Progenitor cell of endocrine pancreas (in vitro differentiated cells): Measurements from ENCODE around the gene SPTBN4. TPM values are rescaled to one million over a fixed set of nuclear protein-coding genes. Genes with fewer than 3 reads are reported as not detected.
A peak's percentile ranks its signal among the peaks of the same experiment; 100 is the strongest.
"Not testable (repeated sequence)": the region's sequence is repeated elsewhere in the genome, so short reads cannot be mapped to it uniquely, and the experiment has no call there.

ENCODE experiments used
- DNase-seq: peaks from one replicate; pipeline ENCODE4 v3.0.0; 2021; ENCODE audit warnings: low spot score; ENCODE audit not compliant: unreplicated experiment
- H3K27ac Mint-ChIP-seq: 2 replicates; pipeline ENCODE4 v1.8.0; 2021; ENCODE audit warnings: mild to moderate bottlenecking, moderate library complexity, mixed read lengths
- H3K27me3 Mint-ChIP-seq: 2 replicates; pipeline ENCODE4 v1.8.0; 2021; ENCODE audit warnings: mixed read lengths
- H3K36me3 Mint-ChIP-seq: 2 replicates; pipeline ENCODE4 v1.8.0; 2022; ENCODE audit warnings: mixed read lengths; ENCODE audit not compliant: insufficient read depth
- H3K4me1 Mint-ChIP-seq: 2 replicates; pipeline ENCODE4 v1.8.0; 2021; ENCODE audit warnings: low read depth, mixed read lengths
- H3K4me3 Mint-ChIP-seq: 2 replicates; pipeline ENCODE4 v1.8.0; 2021; ENCODE audit warnings: low read depth, mild to moderate bottlenecking, moderate library complexity, mixed read lengths
- H3K9me3 Mint-ChIP-seq: 2 replicates; pipeline ENCODE4 v1.8.0; 2021; ENCODE audit warnings: low read depth, mixed read lengths
- total RNA-seq: library from RNA; stranded (reverse); gene quantifications from 2 replicates; pipeline ENCODE4 v1.2.1, GENCODE V29; 2021
- TF ChIP-seq, protein P1 (sequence below): fragments of 200-600 bp; sonication (generic); IDR thresholded peaks from one replicate; pipeline ENCODE4 v1.5.0; 2021; ENCODE audit warnings: antibody characterized with exemption, mild to moderate bottlenecking; ENCODE audit not compliant: unreplicated experiment

SPTBN4 gene
- total RNA-seq, 1 donor from 2014 or later, result 3.1 TPM

DNA sequence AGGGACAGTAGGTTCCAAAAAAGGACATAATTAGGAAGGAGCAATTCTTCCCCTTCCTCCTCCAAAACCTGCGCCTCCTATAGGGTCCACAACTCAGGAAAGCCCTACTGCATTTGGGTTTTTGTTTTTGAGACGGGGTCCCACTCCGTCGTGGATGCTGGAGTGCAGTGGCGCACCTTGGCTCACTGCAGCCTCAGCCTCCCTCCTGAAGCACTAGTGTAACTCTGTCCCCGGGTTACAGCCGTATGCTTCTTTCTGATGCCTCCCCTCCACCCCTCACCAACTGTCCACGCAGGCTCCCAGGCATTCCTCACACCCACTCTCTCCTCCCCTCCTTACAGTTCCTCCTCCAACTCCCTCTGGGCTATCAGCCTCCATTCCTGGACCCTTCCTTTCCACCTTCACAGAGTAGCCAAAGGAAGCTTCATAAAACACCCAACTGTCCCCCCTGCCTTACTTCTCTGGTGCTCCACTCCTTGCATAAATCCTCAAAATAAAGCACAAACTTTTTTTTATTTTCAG is 20.5 kb upstream of the SPTBN4 start:
- H3K36me3 Mint-ChIP-seq, result peaks cover 4% of the 10 kb centered on the region
- H3K9me3 Mint-ChIP-seq, result no peaks in the 10 kb centered on the region
- no peaks in the 10 kb centered on the region for H3K27me3 Mint-ChIP-seq
- DNase-seq, result no peak
- no peak overlapping the region for H3K27ac Mint-ChIP-seq
- TF ChIP-seq, protein P1, sequence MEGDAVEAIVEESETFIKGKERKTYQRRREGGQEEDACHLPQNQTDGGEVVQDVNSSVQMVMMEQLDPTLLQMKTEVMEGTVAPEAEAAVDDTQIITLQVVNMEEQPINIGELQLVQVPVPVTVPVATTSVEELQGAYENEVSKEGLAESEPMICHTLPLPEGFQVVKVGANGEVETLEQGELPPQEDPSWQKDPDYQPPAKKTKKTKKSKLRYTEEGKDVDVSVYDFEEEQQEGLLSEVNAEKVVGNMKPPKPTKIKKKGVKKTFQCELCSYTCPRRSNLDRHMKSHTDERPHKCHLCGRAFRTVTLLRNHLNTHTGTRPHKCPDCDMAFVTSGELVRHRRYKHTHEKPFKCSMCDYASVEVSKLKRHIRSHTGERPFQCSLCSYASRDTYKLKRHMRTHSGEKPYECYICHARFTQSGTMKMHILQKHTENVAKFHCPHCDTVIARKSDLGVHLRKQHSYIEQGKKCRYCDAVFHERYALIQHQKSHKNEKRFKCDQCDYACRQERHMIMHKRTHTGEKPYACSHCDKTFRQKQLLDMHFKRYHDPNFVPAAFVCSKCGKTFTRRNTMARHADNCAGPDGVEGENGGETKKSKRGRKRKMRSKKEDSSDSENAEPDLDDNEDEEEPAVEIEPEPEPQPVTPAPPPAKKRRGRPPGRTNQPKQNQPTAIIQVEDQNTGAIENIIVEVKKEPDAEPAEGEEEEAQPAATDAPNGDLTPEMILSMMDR, result no peak
- H3K4me1 Mint-ChIP-seq, result peaks cover 17% of the 10 kb centered on the region
- H3K4me3 Mint-ChIP-seq, result no peak overlapping the region

DNA sequence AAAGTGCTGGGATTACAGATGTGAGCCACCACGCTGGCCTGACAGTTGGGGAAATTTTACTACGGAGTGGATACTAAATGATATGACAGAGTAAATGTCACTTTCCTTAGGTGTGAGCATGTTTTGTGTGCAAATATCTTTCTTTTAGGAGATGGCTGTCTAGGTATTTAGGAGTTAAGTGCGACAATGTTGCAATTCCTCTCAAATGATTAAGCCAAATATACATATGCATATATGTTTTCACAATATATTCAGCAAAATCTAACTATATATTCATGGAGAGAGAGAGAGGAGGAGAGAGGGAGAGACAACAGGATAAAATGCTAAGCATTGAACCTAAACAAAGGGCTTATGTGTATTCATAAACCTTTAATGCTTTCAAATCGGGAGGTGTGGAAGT is 17.3 kb upstream of the SPTBN4 start:
- TF ChIP-seq, protein P1, result no peak
- Mint-ChIP-seq H3K36me3 (no peaks in the 10 kb centered on the region), H3K4me3 (no peak overlapping the region), H3K27me3 (no peaks in the 10 kb centered on the region), H3K4me1 (peaks cover 8% of the 10 kb centered on the region), H3K27ac (no peak overlapping the region), H3K9me3 (no peaks in the 10 kb centered on the region)
- no peak for DNase-seq

DNA sequence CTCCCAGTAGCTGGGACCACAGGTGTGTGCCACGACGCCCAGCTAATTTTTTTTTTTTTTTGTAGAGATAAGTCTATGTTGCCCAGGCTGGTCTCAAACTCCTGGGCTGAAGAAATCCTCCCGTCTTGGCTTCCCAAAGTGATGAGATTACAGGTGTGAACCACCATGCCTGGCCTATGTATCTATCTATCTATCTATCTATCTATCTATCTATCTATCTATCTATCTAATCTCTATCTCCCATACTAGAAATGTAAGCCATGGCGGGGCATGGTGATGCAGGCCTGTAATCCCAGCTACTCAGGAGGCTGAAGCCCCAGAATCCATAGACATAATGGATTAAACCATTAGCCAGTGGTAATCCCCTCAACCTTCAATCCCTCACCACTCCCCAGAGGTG is 16.1 kb upstream of the SPTBN4 start:
- Mint-ChIP-seq H3K9me3 (no peaks in the 10 kb centered on the region), H3K36me3 (no peaks in the 10 kb centered on the region), H3K27ac (no peak overlapping the region), H3K4me3 (no peak overlapping the region), H3K4me1 (peaks cover 2% of the 10 kb centered on the region), H3K27me3 (no peaks in the 10 kb centered on the region)
- TF ChIP-seq, protein P1, result no peak
- no peak for DNase-seq

DNA sequence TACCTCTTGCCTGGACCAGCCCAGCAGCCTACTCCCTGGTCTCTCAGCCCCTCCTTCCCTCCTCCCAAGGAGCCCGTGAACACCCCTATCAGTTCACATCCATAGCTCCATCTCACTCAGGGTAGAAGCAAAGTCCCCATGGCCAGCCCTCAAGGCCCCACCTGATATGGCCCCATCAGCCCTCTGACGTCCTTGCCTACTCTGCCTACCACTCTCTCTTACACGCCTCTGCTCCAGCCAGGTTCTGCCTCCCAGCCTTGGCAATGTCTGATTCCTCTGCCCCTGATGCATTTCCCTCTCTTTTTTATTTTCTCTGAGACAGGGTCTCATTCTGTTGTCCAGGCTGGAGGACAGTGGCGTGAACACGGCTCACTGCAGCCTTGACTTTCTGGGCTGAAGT is 14.8 kb upstream of the SPTBN4 start:
- peak overlapping the region; percentile 85 for H3K27ac Mint-ChIP-seq
- TF ChIP-seq, protein P1, result no peak

DNA sequence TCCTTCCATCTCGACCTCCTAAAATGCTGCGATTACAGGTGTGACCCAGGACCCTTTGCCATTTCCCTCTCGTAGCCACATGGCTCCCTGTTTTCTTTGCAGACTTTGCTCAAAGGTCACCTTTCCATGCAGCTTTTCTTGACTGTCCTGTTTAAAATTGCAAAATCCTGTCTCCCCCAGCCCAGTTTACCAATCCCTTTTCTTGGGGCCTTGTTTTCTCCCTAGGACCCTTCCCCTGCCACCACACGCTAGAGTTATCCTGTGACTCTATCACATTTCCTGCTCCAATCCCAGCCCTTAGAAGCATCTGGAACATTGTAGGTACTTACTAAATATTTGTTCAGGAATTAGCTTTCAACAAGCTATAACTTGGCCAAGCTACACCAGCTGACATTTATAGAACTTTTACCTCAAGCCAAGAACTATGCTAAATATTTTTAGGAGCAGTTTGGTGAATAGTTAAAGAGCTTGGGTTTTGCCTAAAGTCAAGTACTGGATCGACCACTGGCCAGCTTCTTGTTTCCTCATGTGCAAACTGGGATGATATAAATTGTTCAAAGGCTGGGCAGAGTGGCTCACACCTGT is 13.6 kb upstream of the SPTBN4 start:
- Mint-ChIP-seq H3K36me3 (no peaks in the 10 kb centered on the region), H3K4me1 (peaks cover 1% of the 10 kb centered on the region), H3K9me3 (no peaks in the 10 kb centered on the region), H3K27ac (no peak overlapping the region), H3K4me3 (no peak overlapping the region), H3K27me3 (no peaks in the 10 kb centered on the region)
- DNase-seq, result no peak
- TF ChIP-seq, protein P1, result no peak

More for the DNA sequence above, 14.8 kb upstream of the SPTBN4 start:
- DNase-seq, result no peak
- Mint-ChIP-seq H3K4me3 (no peak overlapping the region), H3K27me3 (no peaks in the 10 kb centered on the region), H3K4me1 (peaks cover 1% of the 10 kb centered on the region), H3K36me3 (no peaks in the 10 kb centered on the region), H3K9me3 (no peaks in the 10 kb centered on the region)

DNA sequence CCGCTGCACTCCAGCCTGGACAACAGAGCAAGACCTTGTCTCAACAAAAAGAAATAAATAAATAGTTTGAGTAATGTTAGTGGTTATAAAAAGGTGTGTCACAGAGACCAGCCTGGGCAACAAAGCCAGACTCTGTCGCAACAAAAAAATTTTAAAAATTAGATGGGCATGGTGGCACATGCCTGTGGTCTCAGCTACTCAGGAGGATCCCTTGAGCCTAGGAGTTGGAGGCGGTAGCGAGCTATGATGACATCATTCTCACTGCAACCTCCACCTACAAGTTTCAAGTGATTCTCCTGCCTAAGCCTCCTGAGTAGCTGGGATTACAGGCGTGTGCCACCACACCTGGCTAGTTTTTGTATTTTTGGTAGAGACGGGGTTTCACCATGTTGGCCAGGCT is 12.9 kb upstream of the SPTBN4 start:
- H3K27ac Mint-ChIP-seq, DNase-seq, H3K4me3 Mint-ChIP-seq, H3K36me3 Mint-ChIP-seq, H3K4me1 Mint-ChIP-seq, H3K9me3 Mint-ChIP-seq, H3K27me3 Mint-ChIP-seq: not testable (repeated sequence)
